Breast epithelium (tissue), 3 donors: Measurements from ENCODE around the gene BTBD1.

Source experiments
- CTCF ChIP-seq, 3 donors: fragments of 450-650 bp; IDR thresholded peaks; one replicate each; pipeline ENCODE4 v1.5.1; 2016 to 2017; ENCODE audit warnings: antibody characterized with exemption in 3 of 3, mild to moderate bottlenecking in 3 of 3, moderate library complexity in 3 of 3
- POLR2AphosphoS5 ChIP-seq, 3 donors: sonication (generic); formaldehyde crosslinking; IDR thresholded peaks; one replicate each; pipeline ENCODE4 v1.6.1; 2017; ENCODE audit warnings: antibody characterized with exemption in 3 of 3

GRCh38 chr15:83082730-83083386 is 15.8 kb upstream of the BTBD1 start:
- TF ChIP-seq POLR2AphosphoS5 (IDR thresholded peaks at IDR 0.05) (no peak), CTCF (IDR thresholded peaks at IDR 0.05) (no peak)
